Measurements from ENCODE around the gene C3orf49.

GRCh38 chr3:63895422-63896189 is 76.5 kb downstream of the C3orf49 start:
- TF ChIP-seq CTCF (IDR thresholded peaks at IDR 0.05) = no peak
- no peak for TF ChIP-seq POLR2A (IDR thresholded peaks at IDR 0.05)
- no peak for TF ChIP-seq POLR2AphosphoS5 (IDR thresholded peaks at IDR 0.05)
